HEK293 (cell line): ENCODE measurements around the gene MCRIP1.

Experiments
- CTCF ChIA-PET: fragments of 350-600 bp; formaldehyde crosslinking; extraction: SDS; loops from one replicate; lab custom pipeline; 2021; ENCODE audit warnings: antibody characterized with exemption; lab: Yijun Ruan, JAX
- POLR2A ChIA-PET: fragments of 300-600 bp; formaldehyde crosslinking; extraction: SDS; loops from one replicate; lab custom pipeline; 2020; ENCODE audit warnings: antibody characterized with exemption, inconsistent platforms; lab: Yijun Ruan, JAX
- H3K27ac ChIP-seq: fragments of 200-500 bp; sonication (Bioruptor generic); 2 replicates; pipeline ENCODE4 v1.5.1; 2014; ENCODE audit warnings: low read depth, low read length, control low read depth, inconsistent platforms; ENCODE audit errors: extremely low read depth
- H3K36me3 ChIP-seq, 2 experiments: fragments of 200-500 bp in 1 of 2; sonication (Bioruptor generic) in 1 of 2; 1 replicate in 1 of 2; 2 replicates in 1 of 2; pipeline ENCODE4 v1.5.1; 2014 to 2017; ENCODE audit warnings: inconsistent platforms in 2 of 2, low read length in 2 of 2; ENCODE audit not compliant: control insufficient read depth in 2 of 2, insufficient read depth in 1 of 2
- H3K4me1 ChIP-seq: fragments of 200-500 bp; sonication (Bioruptor generic); 2 replicates; pipeline ENCODE4 v1.5.1; 2014; ENCODE audit warnings: mild to moderate bottlenecking, low read length, inconsistent platforms; ENCODE audit not compliant: control insufficient read depth, insufficient read depth
- H3K4me3 ChIP-seq: 2 replicates; pipeline ENCODE4 v1.5.1; 2011; ENCODE audit warnings: low read depth, mild to moderate bottlenecking, control low read depth, low read length, moderate library complexity
- H3K9me3 ChIP-seq: fragments of 200-500 bp; sonication (Bioruptor generic); 2 replicates; pipeline ENCODE4 v1.5.1; 2014; ENCODE audit warnings: low read depth, low read length, inconsistent platforms; ENCODE audit not compliant: control insufficient read depth, insufficient read depth
- BCL11A ChIP-seq: fragments of 450-650 bp; formaldehyde crosslinking; IDR thresholded peaks from 2 replicates; pipeline ENCODE4 v1.5.1; 2016; ENCODE audit warnings: low read depth, missing biosample characterization, missing genetic modification characterization
- GLI4 ChIP-seq: fragments of 450-650 bp; formaldehyde crosslinking; IDR thresholded peaks from 2 replicates; pipeline ENCODE4 v1.5.1; 2016; ENCODE audit warnings: missing biosample characterization, missing genetic modification characterization
- SP2 ChIP-seq: fragments of 450-650 bp; formaldehyde crosslinking; IDR thresholded peaks from 2 replicates; pipeline ENCODE4 v1.5.1; 2016; ENCODE audit warnings: missing biosample characterization, missing genetic modification characterization
- ZBTB17 ChIP-seq: fragments of 450-650 bp; formaldehyde crosslinking; IDR thresholded peaks from 2 replicates; pipeline ENCODE4 v1.5.1; 2016; ENCODE audit warnings: missing biosample characterization, missing genetic modification characterization
- ZBTB20 ChIP-seq: fragments of 450-650 bp; formaldehyde crosslinking; IDR thresholded peaks from 2 replicates; pipeline ENCODE4 v1.5.1; 2016; ENCODE audit warnings: missing biosample characterization, missing genetic modification characterization
- ZNF324 ChIP-seq: fragments of 450-650 bp; formaldehyde crosslinking; IDR thresholded peaks from 2 replicates; pipeline ENCODE4 v1.5.1; 2016; ENCODE audit warnings: missing biosample characterization, missing genetic modification characterization
- ZNF341 ChIP-seq: fragments of 450-650 bp; formaldehyde crosslinking; IDR thresholded peaks from 2 replicates; pipeline ENCODE4; 2016; ENCODE audit warnings: low read depth, missing biosample characterization, missing genetic modification characterization
- ZNF37A ChIP-seq: fragments of 450-650 bp; IDR thresholded peaks from 2 replicates; pipeline ENCODE4 v1.5.1; 2018; ENCODE audit warnings: missing biosample characterization, missing genetic modification characterization
- ZNF391 ChIP-seq: fragments of 450-650 bp; formaldehyde crosslinking; IDR thresholded peaks from 2 replicates; pipeline ENCODE4 v1.5.1; 2016; ENCODE audit warnings: low read depth, missing biosample characterization, missing genetic modification characterization, borderline replicate concordance
- ZNF423 ChIP-seq: fragments of 450-650 bp; formaldehyde crosslinking; IDR thresholded peaks from 2 replicates; pipeline ENCODE4 v1.5.1; 2016; ENCODE audit warnings: missing biosample characterization, missing genetic modification characterization
- ZNF600 ChIP-seq: fragments of 450-650 bp; formaldehyde crosslinking; IDR thresholded peaks from 2 replicates; pipeline ENCODE4 v1.5.1; 2016; ENCODE audit warnings: missing biosample characterization, missing genetic modification characterization
- ZNF626 ChIP-seq: fragments of 450-650 bp; sonication (Bioruptor Pico); formaldehyde crosslinking; IDR thresholded peaks from 2 replicates; pipeline ENCODE4 v1.5.1; 2018; ENCODE audit warnings: missing biosample characterization, missing genetic modification characterization, inconsistent platforms
- ZNF629 ChIP-seq: fragments of 450-650 bp; formaldehyde crosslinking; IDR thresholded peaks from 2 replicates; pipeline ENCODE4 v1.5.1; 2017; ENCODE audit warnings: missing biosample characterization, missing genetic modification characterization
- ZNF701 ChIP-seq: fragments of 450-650 bp; formaldehyde crosslinking; IDR thresholded peaks from 2 replicates; pipeline ENCODE4 v1.5.1; 2016; ENCODE audit warnings: missing biosample characterization, missing genetic modification characterization
- ZNF791 ChIP-seq: fragments of 450-650 bp; formaldehyde crosslinking; IDR thresholded peaks from 2 replicates; pipeline ENCODE4 v1.5.1; 2016; ENCODE audit warnings: missing biosample characterization, missing genetic modification characterization
- TF ChIP-seq, protein P1 (sequence below): fragments of 450-650 bp; formaldehyde crosslinking; IDR thresholded peaks from 2 replicates; pipeline ENCODE4 v1.5.1; 2016; ENCODE audit warnings: missing biosample characterization, missing genetic modification characterization, borderline replicate concordance
- TF ChIP-seq, protein P2 (sequence below): fragments of 450-650 bp; formaldehyde crosslinking; IDR thresholded peaks from 2 replicates; pipeline ENCODE4 v1.5.1; 2016; ENCODE audit warnings: missing biosample characterization, missing genetic modification characterization
- TF ChIP-seq, protein P3 (sequence below): fragments of 450-650 bp; formaldehyde crosslinking; IDR thresholded peaks from 2 replicates; pipeline ENCODE4 v1.5.1; 2016; ENCODE audit warnings: missing biosample characterization, missing genetic modification characterization
- TF ChIP-seq, protein P4 (sequence below): fragments of 450-650 bp; formaldehyde crosslinking; IDR thresholded peaks from 2 replicates; pipeline ENCODE4 v1.5.1; 2016; ENCODE audit warnings: missing biosample characterization, missing genetic modification characterization

MCRIP1 gene

DNA sequence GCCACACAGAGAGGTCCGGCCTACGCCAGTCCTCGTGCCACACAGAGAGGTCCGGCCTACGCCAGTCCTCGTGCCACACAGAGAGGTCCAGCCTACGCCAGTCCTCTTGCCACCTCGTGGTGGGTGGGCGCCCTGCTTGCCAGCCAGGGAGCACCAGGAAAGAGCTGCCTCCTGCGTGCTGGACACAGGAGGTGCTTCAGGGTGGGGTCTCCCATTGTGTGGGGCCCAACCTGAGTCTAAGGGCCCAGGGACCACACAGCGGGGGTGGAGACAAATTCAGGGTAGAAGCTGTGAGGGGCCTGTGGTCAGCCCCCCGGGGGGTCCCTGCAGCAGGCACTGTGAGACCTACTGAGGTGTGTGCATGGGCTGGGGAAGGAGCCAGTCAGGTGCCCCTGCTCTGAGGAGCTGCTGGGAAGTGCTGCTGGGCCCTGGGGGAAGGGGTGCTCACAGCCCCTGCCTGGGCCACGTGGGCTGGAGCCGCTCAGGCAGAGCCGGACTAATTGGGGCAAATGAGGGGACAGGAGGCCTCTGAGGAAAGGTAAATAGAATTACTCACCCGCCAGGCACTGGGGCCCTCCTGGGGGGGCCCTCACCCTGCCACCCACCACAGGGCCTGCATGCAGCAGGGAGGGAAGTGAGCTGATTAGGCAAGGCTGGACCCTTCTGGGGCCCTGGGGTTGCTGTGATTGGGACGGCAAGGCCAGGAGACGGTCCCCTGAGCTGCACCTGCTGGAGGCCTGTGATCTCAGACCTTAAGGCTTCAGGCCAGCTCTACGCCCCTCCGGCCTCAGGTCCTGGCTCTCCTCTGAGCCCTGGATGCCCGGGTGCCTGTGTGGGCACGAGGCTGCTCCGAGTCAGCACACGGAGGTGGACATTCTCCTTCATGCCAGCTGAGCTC, 18.1 kb downstream of the MCRIP1 start (continued):
- TF ChIP-seq, protein P1, sequence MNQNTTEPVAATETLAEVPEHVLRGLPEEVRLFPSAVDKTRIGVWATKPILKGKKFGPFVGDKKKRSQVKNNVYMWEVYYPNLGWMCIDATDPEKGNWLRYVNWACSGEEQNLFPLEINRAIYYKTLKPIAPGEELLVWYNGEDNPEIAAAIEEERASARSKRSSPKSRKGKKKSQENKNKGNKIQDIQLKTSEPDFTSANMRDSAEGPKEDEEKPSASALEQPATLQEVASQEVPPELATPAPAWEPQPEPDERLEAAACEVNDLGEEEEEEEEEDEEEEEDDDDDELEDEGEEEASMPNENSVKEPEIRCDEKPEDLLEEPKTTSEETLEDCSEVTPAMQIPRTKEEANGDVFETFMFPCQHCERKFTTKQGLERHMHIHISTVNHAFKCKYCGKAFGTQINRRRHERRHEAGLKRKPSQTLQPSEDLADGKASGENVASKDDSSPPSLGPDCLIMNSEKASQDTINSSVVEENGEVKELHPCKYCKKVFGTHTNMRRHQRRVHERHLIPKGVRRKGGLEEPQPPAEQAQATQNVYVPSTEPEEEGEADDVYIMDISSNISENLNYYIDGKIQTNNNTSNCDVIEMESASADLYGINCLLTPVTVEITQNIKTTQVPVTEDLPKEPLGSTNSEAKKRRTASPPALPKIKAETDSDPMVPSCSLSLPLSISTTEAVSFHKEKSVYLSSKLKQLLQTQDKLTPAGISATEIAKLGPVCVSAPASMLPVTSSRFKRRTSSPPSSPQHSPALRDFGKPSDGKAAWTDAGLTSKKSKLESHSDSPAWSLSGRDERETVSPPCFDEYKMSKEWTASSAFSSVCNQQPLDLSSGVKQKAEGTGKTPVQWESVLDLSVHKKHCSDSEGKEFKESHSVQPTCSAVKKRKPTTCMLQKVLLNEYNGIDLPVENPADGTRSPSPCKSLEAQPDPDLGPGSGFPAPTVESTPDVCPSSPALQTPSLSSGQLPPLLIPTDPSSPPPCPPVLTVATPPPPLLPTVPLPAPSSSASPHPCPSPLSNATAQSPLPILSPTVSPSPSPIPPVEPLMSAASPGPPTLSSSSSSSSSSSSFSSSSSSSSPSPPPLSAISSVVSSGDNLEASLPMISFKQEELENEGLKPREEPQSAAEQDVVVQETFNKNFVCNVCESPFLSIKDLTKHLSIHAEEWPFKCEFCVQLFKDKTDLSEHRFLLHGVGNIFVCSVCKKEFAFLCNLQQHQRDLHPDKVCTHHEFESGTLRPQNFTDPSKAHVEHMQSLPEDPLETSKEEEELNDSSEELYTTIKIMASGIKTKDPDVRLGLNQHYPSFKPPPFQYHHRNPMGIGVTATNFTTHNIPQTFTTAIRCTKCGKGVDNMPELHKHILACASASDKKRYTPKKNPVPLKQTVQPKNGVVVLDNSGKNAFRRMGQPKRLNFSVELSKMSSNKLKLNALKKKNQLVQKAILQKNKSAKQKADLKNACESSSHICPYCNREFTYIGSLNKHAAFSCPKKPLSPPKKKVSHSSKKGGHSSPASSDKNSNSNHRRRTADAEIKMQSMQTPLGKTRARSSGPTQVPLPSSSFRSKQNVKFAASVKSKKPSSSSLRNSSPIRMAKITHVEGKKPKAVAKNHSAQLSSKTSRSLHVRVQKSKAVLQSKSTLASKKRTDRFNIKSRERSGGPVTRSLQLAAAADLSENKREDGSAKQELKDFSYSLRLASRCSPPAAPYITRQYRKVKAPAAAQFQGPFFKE (tag by site-specific recombination), result no peak
- TF ChIP-seq ZBTB20 (tag by site-specific recombination) (peak; percentile 80), ZNF600 (peak; percentile 69; the same call in 1 of the 2 replicates), ZNF423 (peak; percentile 62)
- TF ChIP-seq, all 188 proteins: peak for 24

DNA sequence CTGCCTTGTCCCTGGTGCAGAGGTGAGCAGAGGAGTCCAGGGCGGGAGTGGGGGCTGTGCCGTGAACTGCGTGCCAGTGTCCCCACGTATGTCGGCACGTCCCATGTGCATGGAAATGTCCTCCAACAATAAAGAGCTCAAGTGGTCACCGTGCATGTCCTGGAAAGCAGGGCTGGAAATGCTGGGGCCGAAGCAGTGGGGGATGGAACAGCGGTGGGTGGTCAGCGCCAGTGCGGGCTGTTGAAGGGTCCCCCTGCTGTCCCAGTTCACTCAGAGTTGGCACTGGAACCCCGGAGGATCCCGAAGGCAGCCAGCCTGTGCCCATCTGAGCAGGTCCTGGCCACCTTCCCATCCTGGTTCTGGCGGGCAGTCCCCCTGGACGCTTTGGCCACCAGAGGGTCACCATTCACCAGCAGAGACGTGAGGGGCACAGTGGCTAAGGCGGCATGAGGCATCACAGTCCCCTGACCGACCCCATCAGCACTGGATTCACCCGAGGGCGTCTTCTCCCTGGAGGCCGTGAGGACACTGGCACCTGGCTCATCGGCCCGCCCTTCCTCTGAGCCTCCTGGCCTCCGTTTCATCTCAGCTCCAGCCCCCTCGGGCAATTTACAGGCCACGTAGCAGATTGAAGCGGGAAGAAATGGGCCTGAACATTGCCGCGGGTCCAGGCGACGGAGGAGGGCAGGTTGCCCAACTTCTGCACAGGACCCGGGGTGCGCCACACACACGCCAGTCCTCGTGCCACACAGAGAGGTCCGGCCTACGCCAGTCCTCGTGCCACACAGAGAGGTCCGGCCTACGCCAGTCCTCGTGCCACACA, 19.0 kb downstream of the MCRIP1 start:
- TF ChIP-seq ZNF324, result no peak
- no peak for TF ChIP-seq ZNF791 (tag by site-specific recombination)
- peak; percentile 8; the same call in 1 of the 2 replicates for TF ChIP-seq BCL11A (tag by site-specific recombination)
- POLR2A ChIA-PET, result interaction anchor here (0.6 to 1.3 kb wide), 2 partner anchors 19 to 30 kb away, joined by 3 to 4 read pairs; partner anchors contain the start of gene MCRIP1
- H3K9me3 ChIP-seq, result no peaks in the 10 kb centered on the region
- H3K4me3 ChIP-seq, result no peak overlapping the region
- H3K36me3 ChIP-seq, result no peaks in the 10 kb centered on the region
- H3K27ac ChIP-seq, result no peak overlapping the region
- H3K4me1 ChIP-seq, result peaks cover 11% of the 10 kb centered on the region
- CTCF ChIA-PET, result interaction anchor here (0.6 to 0.8 kb wide), 3 partner anchors 11 to 208 kb away, joined by 3 read pairs; no protein-coding TSS in a partner anchor

DNA sequence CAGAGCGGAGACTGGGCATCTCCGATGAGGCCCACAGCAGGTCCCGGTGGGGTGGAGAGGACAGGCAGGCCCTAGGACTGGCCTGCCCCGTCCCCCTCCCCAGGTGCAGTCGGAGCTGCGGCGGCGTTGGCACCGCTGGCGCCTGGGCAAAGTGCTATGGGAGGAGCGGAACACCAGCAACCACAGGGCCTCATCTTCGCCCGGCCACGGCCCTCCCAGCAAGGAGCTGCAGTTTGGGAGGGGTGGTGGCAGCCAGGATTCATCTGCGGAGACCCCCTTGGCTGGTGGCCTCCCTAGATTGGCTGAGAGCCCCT, 19.8 kb downstream of the MCRIP1 start:
- no peaks in the 10 kb centered on the region for H3K36me3 ChIP-seq
- H3K9me3 ChIP-seq, result no peaks in the 10 kb centered on the region
- H3K4me3 ChIP-seq, result no peak overlapping the region
- CTCF ChIA-PET, result interaction anchor here (1.6 kb wide), 1 partner anchor 9 kb away, joined by 5 read pairs; no protein-coding TSS in a partner anchor
- no peak overlapping the region for H3K27ac ChIP-seq
- H3K4me1 ChIP-seq, result peaks cover 11% of the 10 kb centered on the region
- POLR2A ChIA-PET, result no interaction called here
- TF ChIP-seq SP2, result no peak
- no peak for TF ChIP-seq ZNF626 (tag by site-specific recombination)
- no peak for TF ChIP-seq GLI4 (tag by site-specific recombination)
- TF ChIP-seq ZBTB17 (tag by site-specific recombination), result no peak
- TF ChIP-seq ZNF701 (tag by site-specific recombination), result no peak
- TF ChIP-seq, protein P2, sequence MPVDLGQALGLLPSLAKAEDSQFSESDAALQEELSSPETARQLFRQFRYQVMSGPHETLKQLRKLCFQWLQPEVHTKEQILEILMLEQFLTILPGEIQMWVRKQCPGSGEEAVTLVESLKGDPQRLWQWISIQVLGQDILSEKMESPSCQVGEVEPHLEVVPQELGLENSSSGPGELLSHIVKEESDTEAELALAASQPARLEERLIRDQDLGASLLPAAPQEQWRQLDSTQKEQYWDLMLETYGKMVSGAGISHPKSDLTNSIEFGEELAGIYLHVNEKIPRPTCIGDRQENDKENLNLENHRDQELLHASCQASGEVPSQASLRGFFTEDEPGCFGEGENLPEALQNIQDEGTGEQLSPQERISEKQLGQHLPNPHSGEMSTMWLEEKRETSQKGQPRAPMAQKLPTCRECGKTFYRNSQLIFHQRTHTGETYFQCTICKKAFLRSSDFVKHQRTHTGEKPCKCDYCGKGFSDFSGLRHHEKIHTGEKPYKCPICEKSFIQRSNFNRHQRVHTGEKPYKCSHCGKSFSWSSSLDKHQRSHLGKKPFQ, result no peak
- no peak for TF ChIP-seq ZNF37A (tag by site-specific recombination)
- TF ChIP-seq, protein P3, sequence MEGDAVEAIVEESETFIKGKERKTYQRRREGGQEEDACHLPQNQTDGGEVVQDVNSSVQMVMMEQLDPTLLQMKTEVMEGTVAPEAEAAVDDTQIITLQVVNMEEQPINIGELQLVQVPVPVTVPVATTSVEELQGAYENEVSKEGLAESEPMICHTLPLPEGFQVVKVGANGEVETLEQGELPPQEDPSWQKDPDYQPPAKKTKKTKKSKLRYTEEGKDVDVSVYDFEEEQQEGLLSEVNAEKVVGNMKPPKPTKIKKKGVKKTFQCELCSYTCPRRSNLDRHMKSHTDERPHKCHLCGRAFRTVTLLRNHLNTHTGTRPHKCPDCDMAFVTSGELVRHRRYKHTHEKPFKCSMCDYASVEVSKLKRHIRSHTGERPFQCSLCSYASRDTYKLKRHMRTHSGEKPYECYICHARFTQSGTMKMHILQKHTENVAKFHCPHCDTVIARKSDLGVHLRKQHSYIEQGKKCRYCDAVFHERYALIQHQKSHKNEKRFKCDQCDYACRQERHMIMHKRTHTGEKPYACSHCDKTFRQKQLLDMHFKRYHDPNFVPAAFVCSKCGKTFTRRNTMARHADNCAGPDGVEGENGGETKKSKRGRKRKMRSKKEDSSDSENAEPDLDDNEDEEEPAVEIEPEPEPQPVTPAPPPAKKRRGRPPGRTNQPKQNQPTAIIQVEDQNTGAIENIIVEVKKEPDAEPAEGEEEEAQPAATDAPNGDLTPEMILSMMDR, result no peak
- no peak for TF ChIP-seq ZNF341 (tag by site-specific recombination)
- TF ChIP-seq, protein P4, sequence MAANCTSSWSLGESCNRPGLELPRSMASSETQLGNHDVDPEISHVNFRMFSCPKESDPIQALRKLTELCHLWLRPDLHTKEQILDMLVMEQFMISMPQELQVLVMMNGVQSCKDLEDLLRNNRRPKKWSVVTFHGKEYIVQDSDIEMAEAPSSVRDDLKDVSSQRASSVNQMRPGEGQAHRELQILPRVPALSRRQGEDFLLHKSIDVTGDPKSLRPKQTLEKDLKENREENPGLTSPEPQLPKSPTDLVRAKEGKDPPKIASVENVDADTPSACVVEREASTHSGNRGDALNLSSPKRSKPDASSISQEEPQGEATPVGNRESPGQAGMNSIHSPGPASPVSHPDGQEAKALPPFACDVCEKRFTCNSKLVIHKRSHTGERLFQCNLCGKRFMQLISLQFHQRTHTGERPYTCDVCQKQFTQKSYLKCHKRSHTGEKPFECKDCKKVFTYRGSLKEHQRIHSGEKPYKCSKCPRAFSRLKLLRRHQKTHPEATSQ (tag by site-specific recombination), result no peak
- TF ChIP-seq ZNF629 (tag by site-specific recombination), result no peak
- TF ChIP-seq ZNF391 (tag by site-specific recombination), result no peak
